ENCODE results near the gene SPEF2. TPM values are rescaled to one million over a fixed set of nuclear protein-coding genes. Genes with fewer than 3 reads are reported as not detected.

Gene SPEF2
- total and polyA plus RNA-seq, 2 experiments from 2014 or later: 5.1 TPM

- Histone ChIP-seq H3K9me3 (ENCODE audit: low read depth) (no peaks in the 10 kb centered on the region), H4K20me1 (ENCODE audit: insufficient read depth, poor library complexity, severe bottlenecking) (no peaks in the 10 kb centered on the region), H3K27ac (no peak overlapping the region), H3K9me2 (replicated peaks; ENCODE audit: insufficient read depth) (no peaks in the 10 kb centered on the region), H3K4me2 (peak overlapping the region; percentile 82), H3K4me1 (ENCODE audit: insufficient read depth) (peaks cover 8% of the 10 kb centered on the region), H3K36me3 (replicated peaks; ENCODE audit: insufficient read depth, low read depth) (no peaks in the 10 kb centered on the region), H3K4me3 (peak overlapping the region; percentile 48), H3K79me2 (no peaks in the 10 kb centered on the region), H2AFZ (no peak overlapping the region), H3K27me3 (no peaks in the 10 kb centered on the region)
- DNase-seq (ENCODE audit: low spot score): no peak
- 89% methylated on average over 2 of the region's 2 CpGs for WGBS (ENCODE audit: low lambda C conversion rate, missing lambda C conversion rate)
- TF ChIP-seq EZH2 (IDR thresholded peaks at IDR 0.05; ENCODE audit: borderline replicate concordance) (no peak), EZH2phosphoT487 (IDR thresholded peaks at IDR 0.05; ENCODE audit: low read depth, severe bottlenecking, unreplicated experiment) (no peak), CTCF (IDR thresholded peaks at IDR 0.05; ENCODE audit: poor library complexity) (no peak)
Observed at GRCh38 chr5:35618781-35619180, 1.1 kb downstream of the SPEF2 start.

- Histone ChIP-seq H3K27ac (no peak overlapping the region), H3K27me3 (no peaks in the 10 kb centered on the region), H3K4me2 (no peak overlapping the region), H4K20me1 (ENCODE audit: insufficient read depth, poor library complexity, severe bottlenecking) (no peaks in the 10 kb centered on the region), H3K9me2 (replicated peaks; ENCODE audit: insufficient read depth) (no peaks in the 10 kb centered on the region), H2AFZ (no peak overlapping the region), H3K4me3 (no peak overlapping the region), H3K79me2 (no peaks in the 10 kb centered on the region), H3K36me3 (replicated peaks; ENCODE audit: insufficient read depth, low read depth) (no peaks in the 10 kb centered on the region), H3K4me1 (ENCODE audit: insufficient read depth) (peaks cover 8% of the 10 kb centered on the region), H3K9me3 (ENCODE audit: low read depth) (no peaks in the 10 kb centered on the region)
- no peak for TF ChIP-seq EZH2 (IDR thresholded peaks at IDR 0.05; ENCODE audit: borderline replicate concordance)
- TF ChIP-seq EZH2phosphoT487 (IDR thresholded peaks at IDR 0.05; ENCODE audit: low read depth, severe bottlenecking, unreplicated experiment): no peak
- no peak for TF ChIP-seq CTCF (IDR thresholded peaks at IDR 0.05; ENCODE audit: poor library complexity)
- DNase-seq (ENCODE audit: low spot score): no peak
- WGBS (ENCODE audit: low lambda C conversion rate, missing lambda C conversion rate): 69% methylated on average over 3 of the region's 3 CpGs
Observed at GRCh38 chr5:35622974-35623373, 5.3 kb downstream of the SPEF2 start.

GRCh38 chr5:35623991-35624390, 6.3 kb downstream of the SPEF2 start:
- Histone ChIP-seq H3K79me2 (no peaks in the 10 kb centered on the region), H4K20me1 (ENCODE audit: insufficient read depth, poor library complexity, severe bottlenecking) (no peaks in the 10 kb centered on the region), H3K27me3 (no peaks in the 10 kb centered on the region)

More at GRCh38 chr5:35623991-35624390, 6.3 kb downstream of the SPEF2 start:
- H2AFZ ChIP-seq: no peak overlapping the region
- no peak overlapping the region for H3K4me2 ChIP-seq
- H3K4me1 ChIP-seq (ENCODE audit: insufficient read depth): no peaks in the 10 kb centered on the region
- H3K27ac ChIP-seq: no peak overlapping the region
- no peaks in the 10 kb centered on the region for H3K9me3 ChIP-seq (ENCODE audit: low read depth)
- no peak overlapping the region for H3K4me3 ChIP-seq
- TF ChIP-seq CTCF (IDR thresholded peaks at IDR 0.05; ENCODE audit: poor library complexity) (no peak), EZH2phosphoT487 (IDR thresholded peaks at IDR 0.05; ENCODE audit: low read depth, severe bottlenecking, unreplicated experiment) (no peak), EZH2 (IDR thresholded peaks at IDR 0.05; ENCODE audit: borderline replicate concordance) (no peak)
- H3K36me3 ChIP-seq (replicated peaks; ENCODE audit: insufficient read depth, low read depth): no peaks in the 10 kb centered on the region
- H3K9me2 ChIP-seq (replicated peaks; ENCODE audit: insufficient read depth): no peaks in the 10 kb centered on the region
- DNase-seq (ENCODE audit: low spot score): no peak
